IPS-20b (cell line): ENCODE data around the gene PNLDC1.
"Not testable (repeated sequence)": the region's sequence is repeated elsewhere in the genome, so short reads cannot be mapped to it uniquely, and the experiment has no call there.

Experiments used
- H3K27ac ChIP-seq: one replicate; pipeline ENCODE4 v1.5.1; 2013; ENCODE audit warnings: low read length
- H3K27me3 ChIP-seq: 2 replicates; pipeline ENCODE4 v1.6.1; 2013; ENCODE audit warnings: mild to moderate bottlenecking, low read length, inconsistent platforms; ENCODE audit not compliant: insufficient read depth
- H3K36me3 ChIP-seq: 2 replicates; pipeline ENCODE4 v1.6.1; 2013; ENCODE audit warnings: low read depth, mild to moderate bottlenecking, inconsistent platforms, low read length, moderate library complexity; ENCODE audit not compliant: insufficient read depth
- H3K4me1 ChIP-seq: 2 replicates; pipeline ENCODE4 v1.6.1; 2013; ENCODE audit warnings: mild to moderate bottlenecking, control low read depth, inconsistent platforms, low read length, moderate library complexity; ENCODE audit not compliant: insufficient read depth
- H3K4me3 ChIP-seq: 2 replicates; pipeline ENCODE4 v1.5.1; 2013; ENCODE audit warnings: mild to moderate bottlenecking, low read length, inconsistent platforms
- H3K9ac ChIP-seq: 2 replicates; pipeline ENCODE4 v1.6.1; 2013; ENCODE audit warnings: low read depth, mild to moderate bottlenecking, inconsistent platforms, low read length, moderate library complexity
- H3K9me3 ChIP-seq: 2 replicates; pipeline ENCODE4 v1.6.1; 2013; ENCODE audit warnings: mild to moderate bottlenecking, low read depth, low read length, inconsistent platforms; ENCODE audit not compliant: insufficient read depth

The PNLDC1 gene

GRCh38 chr6:159838020-159838744, 38.1 kb downstream of the PNLDC1 start:
- H3K36me3 ChIP-seq: no peaks in the 10 kb centered on the region
- peaks cover 11% of the 10 kb centered on the region; the same call in 1 of the 2 replicates for H3K4me1 ChIP-seq
- H3K27me3 ChIP-seq: no peaks in the 10 kb centered on the region
- no peaks in the 10 kb centered on the region for H3K9me3 ChIP-seq
- no peak overlapping the region for H3K27ac ChIP-seq
- no peak overlapping the region for H3K4me3 ChIP-seq
- H3K9ac ChIP-seq: no peak overlapping the region

GRCh38 chr6:159842035-159842434, 42.0 kb downstream of the PNLDC1 start:
- Histone ChIP-seq H3K27me3 (no peaks in the 10 kb centered on the region), H3K27ac (no peak overlapping the region), H3K9ac (no peak overlapping the region), H3K9me3 (no peaks in the 10 kb centered on the region; the same call in 1 of the 2 replicates), H3K36me3 (no peaks in the 10 kb centered on the region), H3K4me3 (no peak overlapping the region), H3K4me1 (0 out of 2 replicates have a peak, but pooled peaks cover 5% of the 10 kb centered on the region)

- H3K9me3 ChIP-seq: peaks cover 14% of the 10 kb centered on the region
- no peaks in the 10 kb centered on the region for H3K4me1 ChIP-seq
- no peaks in the 10 kb centered on the region for H3K27me3 ChIP-seq
- no peak overlapping the region for H3K9ac ChIP-seq
- H3K36me3 ChIP-seq: no peaks in the 10 kb centered on the region
- no peak overlapping the region for H3K4me3 ChIP-seq
- H3K27ac ChIP-seq: no peak overlapping the region
Observed at GRCh38 chr6:159844737-159845645, 44.9 kb downstream of the PNLDC1 start.

DNA sequence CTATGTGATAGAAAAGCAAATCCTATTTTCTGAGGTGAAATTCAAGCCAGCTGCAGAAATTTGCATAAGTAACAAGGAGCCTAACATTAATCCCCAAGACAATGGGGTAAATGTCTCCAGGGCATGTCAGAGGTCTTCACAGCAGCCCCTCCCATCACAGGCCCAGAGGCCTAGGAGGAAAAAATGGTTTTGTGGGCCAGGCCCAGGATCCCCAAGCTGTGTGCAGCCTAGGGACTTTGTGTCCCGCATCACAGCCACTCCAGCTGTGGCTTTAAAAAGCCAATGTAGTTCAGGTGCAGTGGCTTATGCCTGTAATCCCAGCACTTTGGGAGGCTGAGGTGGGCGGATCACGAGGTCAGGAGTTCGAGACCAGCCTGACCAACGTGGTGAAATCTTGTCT, 48.5 kb downstream of the PNLDC1 start:
- H3K27me3 ChIP-seq, H3K4me1 ChIP-seq, H3K36me3 ChIP-seq, H3K9ac ChIP-seq, H3K4me3 ChIP-seq, H3K27ac ChIP-seq: not testable (repeated sequence)
- peaks cover 14% of the 10 kb centered on the region for H3K9me3 ChIP-seq

DNA sequence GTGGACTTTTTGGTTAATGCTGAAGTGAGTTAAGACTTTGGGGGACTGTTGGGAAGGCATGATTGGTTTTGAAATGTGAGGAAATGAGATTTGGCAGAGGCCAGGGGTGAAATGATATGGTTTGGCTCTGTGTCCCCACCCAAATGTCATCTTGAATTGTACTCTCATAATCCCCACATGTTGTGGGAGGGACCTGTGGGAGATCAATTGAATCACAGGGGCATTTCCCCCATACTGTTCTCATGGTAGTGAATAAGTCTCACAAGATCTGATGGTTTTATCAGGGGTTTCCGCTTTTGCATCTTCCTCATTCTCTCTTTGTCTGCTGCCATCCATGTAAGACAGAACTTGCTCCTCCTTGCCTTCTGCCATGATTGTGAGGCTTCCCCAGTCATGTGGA, 49.8 kb downstream of the PNLDC1 start:
- not testable (repeated sequence) for H3K4me3 ChIP-seq, H3K27me3 ChIP-seq
- H3K9me3 ChIP-seq: peaks cover 14% of the 10 kb centered on the region

GRCh38 chr6:159852877-159853276, 52.8 kb downstream of the PNLDC1 start:
- Histone ChIP-seq H3K9me3 (peaks cover 11% of the 10 kb centered on the region), H3K36me3 (no peaks in the 10 kb centered on the region), H3K27me3 (no peaks in the 10 kb centered on the region), H3K4me1 (no peaks in the 10 kb centered on the region), H3K4me3 (no peak overlapping the region), H3K27ac (no peak overlapping the region), H3K9ac (no peak overlapping the region)

More for the DNA sequence above, 49.8 kb downstream of the PNLDC1 start:
- not testable (repeated sequence) for H3K9ac ChIP-seq, H3K4me1 ChIP-seq, H3K36me3 ChIP-seq, H3K27ac ChIP-seq

- Histone ChIP-seq H3K9ac (no peak overlapping the region), H3K36me3 (no peaks in the 10 kb centered on the region), H3K27ac (no peak overlapping the region), H3K4me3 (no peak overlapping the region), H3K4me1 (no peaks in the 10 kb centered on the region), H3K9me3 (peaks cover 7% of the 10 kb centered on the region), H3K27me3 (no peaks in the 10 kb centered on the region)
Observed at GRCh38 chr6:159853754-159854153, 53.7 kb downstream of the PNLDC1 start.

GRCh38 chr6:159854959-159855358, 54.9 kb downstream of the PNLDC1 start:
- Histone ChIP-seq H3K9ac (no peak overlapping the region), H3K4me1 (no peaks in the 10 kb centered on the region), H3K4me3 (no peak overlapping the region), H3K27ac (no peak overlapping the region), H3K36me3 (no peaks in the 10 kb centered on the region), H3K9me3 (no peaks in the 10 kb centered on the region), H3K27me3 (no peaks in the 10 kb centered on the region)

DNA sequence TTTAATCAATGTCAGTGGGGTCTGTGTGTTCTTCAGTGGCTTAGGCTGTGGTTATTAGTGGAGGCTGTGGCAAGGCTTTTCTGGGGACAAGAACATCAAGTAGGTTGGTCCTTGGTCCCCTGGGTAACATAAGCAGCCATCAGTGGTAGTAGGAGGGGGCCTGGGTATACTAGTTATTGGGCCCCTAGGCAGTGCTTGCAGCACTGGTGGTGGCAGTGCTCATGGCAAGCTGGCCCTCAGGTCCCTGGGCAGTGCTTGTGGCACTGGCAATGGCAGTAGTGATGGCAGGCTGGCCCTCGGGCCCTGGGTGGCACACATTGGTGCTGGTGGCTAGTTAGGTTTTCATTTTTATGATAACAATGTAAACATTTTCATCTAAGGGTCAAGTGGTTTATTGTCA, 58.2 kb downstream of the PNLDC1 start:
- no peak overlapping the region for H3K27ac ChIP-seq
- H3K4me3 ChIP-seq: no peak overlapping the region
- H3K9me3 ChIP-seq: no peaks in the 10 kb centered on the region
- H3K36me3 ChIP-seq: no peaks in the 10 kb centered on the region
- no peak overlapping the region for H3K9ac ChIP-seq
- no peaks in the 10 kb centered on the region for H3K4me1 ChIP-seq
- no peaks in the 10 kb centered on the region for H3K27me3 ChIP-seq

- Histone ChIP-seq H3K4me1 (no peaks in the 10 kb centered on the region), H3K36me3 (no peaks in the 10 kb centered on the region), H3K27me3 (no peaks in the 10 kb centered on the region), H3K27ac (no peak overlapping the region), H3K9ac (no peak overlapping the region), H3K4me3 (no peak overlapping the region), H3K9me3 (no peaks in the 10 kb centered on the region)
Observed at GRCh38 chr6:159860482-159860881, 60.4 kb downstream of the PNLDC1 start.

GRCh38 chr6:159862103-159862502, 62.0 kb downstream of the PNLDC1 start:
- Histone ChIP-seq H3K27ac (no peak overlapping the region), H3K4me3 (no peak overlapping the region)

GRCh38 chr6:159863341-159863740, 63.3 kb downstream of the PNLDC1 start:
- not testable (repeated sequence) for H3K36me3 ChIP-seq, H3K9ac ChIP-seq, H3K27me3 ChIP-seq, H3K27ac ChIP-seq, H3K9me3 ChIP-seq, H3K4me3 ChIP-seq, H3K4me1 ChIP-seq

More at GRCh38 chr6:159862103-159862502, 62.0 kb downstream of the PNLDC1 start:
- no peaks in the 10 kb centered on the region for H3K36me3 ChIP-seq
- no peaks in the 10 kb centered on the region for H3K9me3 ChIP-seq
- H3K27me3 ChIP-seq: no peaks in the 10 kb centered on the region
- H3K9ac ChIP-seq: no peak overlapping the region
- H3K4me1 ChIP-seq: no peaks in the 10 kb centered on the region
